ENCODE results near the gene CLTA. TPM values are rescaled to one million over a fixed set of nuclear protein-coding genes. Genes with fewer than 3 reads are reported as not detected.

The CLTA gene
- total and polyA plus RNA-seq, 2 donors from 2014 or later, result 205 to 331 TPM

- Histone ChIP-seq H3K4me1 (ENCODE audit: control insufficient read depth in 2 of 3, insufficient read depth in 2 of 3, low read depth in 1 of 3, low read length in 3 of 3) (no peaks in the 10 kb centered on the region), H3K9me3 (ENCODE audit: control insufficient read depth in 2 of 3, insufficient read depth in 1 of 3, low read length in 3 of 3) (no peaks in the 10 kb centered on the region), H3K4me3 (ENCODE audit: low read length in 3 of 3) (no peak overlapping the region), H3K9ac (ENCODE audit: low read length in 3 of 3) (no peak overlapping the region), H3K36me3 (ENCODE audit: control insufficient read depth in 2 of 3, insufficient read depth in 3 of 3, low read length in 3 of 3) (peaks cover 3 to 10% (median 5%) of the 10 kb centered on the region in 3 donors), H3K27me3 (ENCODE audit: control insufficient read depth, insufficient read depth, low read length) (no peaks in the 10 kb centered on the region), H3K27ac (ENCODE audit: low read depth in 2 of 2, low read length in 2 of 2) (no peak overlapping the region)
- TF ChIP-seq CTCF (IDR thresholded peaks at IDR 0.05; ENCODE audit: borderline replicate concordance, extremely low read depth, insufficient read depth), result no peak
- no peak for FAIRE-seq
- no peak for DNase-seq
- intact Hi-C loops (cut with DNase I), result no loop called here
These were observed 58.5 kb downstream of the CLTA start for GRCh38 chr9:36249189-36249588.

- H3K36me3 ChIP-seq (ENCODE audit: control insufficient read depth in 2 of 3, insufficient read depth in 3 of 3, low read length in 3 of 3), result peaks cover 3 to 10% (median 5%) of the 10 kb centered on the region in 3 donors
- intact Hi-C loops (cut with DNase I), result no loop called here
- no peaks in the 10 kb centered on the region for H3K4me1 ChIP-seq (ENCODE audit: control insufficient read depth in 2 of 3, insufficient read depth in 2 of 3, low read depth in 1 of 3, low read length in 3 of 3)
- H3K9ac ChIP-seq (ENCODE audit: low read length in 3 of 3), result no peak overlapping the region
- no peak overlapping the region for H3K4me3 ChIP-seq (ENCODE audit: low read length in 3 of 3)
- FAIRE-seq (no peak), DNase-seq (no peak)
- H3K9me3 ChIP-seq (ENCODE audit: control insufficient read depth in 2 of 3, insufficient read depth in 1 of 3, low read length in 3 of 3), result no peaks in the 10 kb centered on the region
- no peak for TF ChIP-seq CTCF (IDR thresholded peaks at IDR 0.05; ENCODE audit: borderline replicate concordance, extremely low read depth, insufficient read depth)
- no peak overlapping the region for H3K27ac ChIP-seq (ENCODE audit: low read depth in 2 of 2, low read length in 2 of 2)
- H3K27me3 ChIP-seq (ENCODE audit: control insufficient read depth, insufficient read depth, low read length), result no peaks in the 10 kb centered on the region
These were observed 59.4 kb downstream of the CLTA start for GRCh38 chr9:36250079-36250478.

- intact Hi-C loops (cut with DNase I), result no loop called here
- no peak for FAIRE-seq
- H3K9ac ChIP-seq (ENCODE audit: low read length in 3 of 3), result no peak overlapping the region
These were observed 60.7 kb downstream of the CLTA start for GRCh38 chr9:36251428-36251827.

More at GRCh38 chr9:36251428-36251827, 60.7 kb downstream of the CLTA start:
- Histone ChIP-seq H3K4me1 (ENCODE audit: control insufficient read depth in 2 of 3, insufficient read depth in 2 of 3, low read depth in 1 of 3, low read length in 3 of 3) (no peaks in the 10 kb centered on the region), H3K36me3 (ENCODE audit: control insufficient read depth in 2 of 3, insufficient read depth in 3 of 3, low read length in 3 of 3) (peaks cover 0 to 3% (median 0%) of the 10 kb centered on the region in 3 donors), H3K27me3 (ENCODE audit: control insufficient read depth, insufficient read depth, low read length) (no peaks in the 10 kb centered on the region), H3K4me3 (ENCODE audit: low read length in 3 of 3) (no peak overlapping the region), H3K27ac (ENCODE audit: low read depth in 2 of 2, low read length in 2 of 2) (no peak overlapping the region), H3K9me3 (ENCODE audit: control insufficient read depth in 2 of 3, insufficient read depth in 1 of 3, low read length in 3 of 3) (no peaks in the 10 kb centered on the region)
- no peak for DNase-seq
- TF ChIP-seq CTCF (IDR thresholded peaks at IDR 0.05; ENCODE audit: borderline replicate concordance, extremely low read depth, insufficient read depth), result no peak

Measured in kidney (tissue), 14 donors.